ENCODE measurements around the gene COX5A.
"Not testable (repeated sequence)": the region's sequence is repeated elsewhere in the genome, so short reads cannot be mapped to it uniquely, and the experiment has no call there.

COX5A gene

GRCh38 chr15:74955796-74956647 is 18.1 kb upstream of the COX5A start:
- peak overlapping the region; percentile 58 for H3K4me3 ChIP-seq (ENCODE audit: low read depth, low read length)

DNA sequence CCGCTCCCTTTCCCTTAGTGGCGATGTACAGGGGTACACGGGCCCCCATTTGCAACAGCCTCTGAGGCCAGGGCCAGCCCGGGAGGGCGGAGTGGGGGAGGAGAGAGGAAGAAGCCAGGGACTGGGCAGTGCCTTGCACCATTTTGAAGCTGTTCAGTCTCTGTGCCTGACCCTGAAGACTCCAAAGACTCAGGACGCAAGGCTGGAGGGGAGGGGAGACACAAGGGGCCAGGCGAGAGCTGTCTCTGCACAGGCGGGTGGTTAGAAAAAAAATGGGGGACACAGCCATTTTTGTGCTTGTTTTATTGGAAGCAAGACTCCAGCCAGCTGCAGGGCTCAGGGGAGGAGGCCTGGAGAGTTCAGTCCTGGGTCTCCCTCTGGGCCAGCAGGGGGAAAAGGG is 17.1 kb upstream of the COX5A start:
- no peak overlapping the region for H3K4me3 ChIP-seq (ENCODE audit: low read depth, low read length)

- H3K4me3 ChIP-seq (ENCODE audit: low read depth, low read length) = no peak overlapping the region
These were observed 16.6 kb upstream of the COX5A start for GRCh38 chr15:74954515-74954914.

DNA sequence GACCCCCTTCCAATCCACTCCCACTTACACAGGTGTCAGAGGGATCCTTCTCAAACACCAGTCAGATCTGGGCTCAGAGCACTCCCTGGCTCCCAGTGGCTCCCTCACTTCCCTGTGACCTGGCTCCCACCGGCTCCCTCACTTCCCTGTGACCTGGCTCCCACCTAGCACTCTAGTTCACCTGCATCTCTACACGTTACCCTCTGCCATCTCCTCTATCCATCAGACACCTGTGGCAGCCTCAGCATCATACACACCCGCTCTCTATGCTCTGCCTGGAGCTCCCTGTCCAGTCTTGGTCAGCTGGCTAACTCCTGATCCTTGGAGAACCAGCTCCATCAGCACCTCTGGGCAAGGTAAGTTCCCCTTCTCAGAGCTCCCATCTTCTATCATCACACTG is 13.1 kb upstream of the COX5A start:
- no peak overlapping the region for H3K4me3 ChIP-seq (ENCODE audit: low read depth, low read length)

DNA sequence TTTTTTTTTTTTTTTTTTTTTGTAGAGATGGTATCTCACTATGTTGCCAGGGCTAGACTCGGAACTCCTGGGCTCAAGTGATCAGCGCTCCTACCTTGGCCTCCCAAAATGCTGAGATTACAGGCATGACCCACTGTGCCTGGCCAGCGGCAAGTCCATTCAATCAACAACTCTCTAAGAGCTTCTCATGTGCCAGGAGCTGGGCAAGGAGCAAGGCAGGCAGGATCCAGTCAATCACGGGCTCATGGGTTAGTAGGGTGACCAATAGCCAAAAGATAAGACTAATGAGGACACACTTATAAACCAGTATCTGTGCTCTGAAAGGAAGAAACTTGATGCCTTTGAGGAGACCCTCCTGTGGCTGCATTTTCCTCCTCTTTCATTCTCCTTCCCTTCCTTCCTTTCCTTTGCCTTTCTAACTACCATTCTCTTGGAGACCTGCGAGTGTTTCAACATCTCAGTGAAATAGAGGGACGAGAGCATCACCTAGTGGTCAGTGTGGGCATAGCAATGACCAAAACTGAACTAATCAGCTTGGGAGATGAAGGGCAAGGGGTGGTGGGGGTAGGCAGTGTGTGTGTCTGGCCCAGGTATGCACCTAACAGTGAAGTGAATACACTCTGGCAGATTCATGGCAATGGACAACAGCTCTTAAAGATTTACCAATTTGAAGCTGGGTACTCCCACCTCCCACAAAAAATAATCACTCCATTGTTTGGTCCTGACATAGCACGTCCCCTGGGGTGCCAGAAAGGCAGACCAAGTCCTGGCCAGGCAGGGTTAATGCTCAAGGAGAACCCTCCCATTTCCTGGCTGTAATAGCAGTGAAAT is 12.4 kb upstream of the COX5A start:
- no peak overlapping the region for H3K4me3 ChIP-seq (ENCODE audit: low read depth, low read length)

GRCh38 chr15:74937272-74937589 is 642 bp downstream of the COX5A start:
- peak overlapping the region; percentile 76 for H3K4me3 ChIP-seq (ENCODE audit: low read depth, low read length)

DNA sequence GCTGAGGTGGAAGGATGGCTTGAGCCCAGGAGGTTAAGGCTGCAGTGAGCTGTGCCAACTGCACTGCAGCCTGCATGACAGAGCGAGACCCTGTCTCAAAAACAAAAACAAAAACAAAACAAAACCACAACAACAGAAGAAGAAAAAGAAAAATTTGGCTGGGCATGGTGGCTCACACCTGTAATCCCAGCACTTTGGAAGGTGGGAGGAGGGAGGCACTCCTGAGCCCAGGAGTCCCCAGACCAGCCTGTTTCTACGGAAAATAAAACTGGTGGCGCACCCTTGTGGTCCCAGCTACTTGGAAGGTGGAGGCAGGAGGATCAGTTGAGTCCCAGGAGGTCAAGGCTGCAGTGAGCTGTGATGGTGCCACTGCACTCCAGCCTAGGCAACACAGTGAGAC is 2.7 kb downstream of the COX5A start:
- not testable (repeated sequence) for H3K4me3 ChIP-seq (ENCODE audit: low read depth, low read length)

DNA sequence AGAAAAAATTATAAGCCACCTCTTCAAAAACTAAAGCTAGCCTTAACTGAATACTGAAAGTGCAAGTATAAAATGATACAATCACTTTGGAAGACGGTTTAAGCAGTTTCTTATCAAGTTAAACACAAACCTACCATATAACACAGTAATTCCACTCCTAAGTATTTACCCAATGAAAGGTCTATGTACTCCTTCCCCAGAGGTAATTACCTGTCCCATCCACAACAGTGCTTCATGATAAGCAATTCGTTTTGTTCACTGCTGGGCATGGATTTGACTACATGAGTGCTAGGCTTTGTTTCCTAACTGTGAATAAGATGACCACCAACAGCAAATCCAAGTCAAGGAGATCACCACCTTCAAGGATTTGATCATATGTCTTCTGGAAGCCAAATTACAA is 4.3 kb downstream of the COX5A start:
- H3K4me3 ChIP-seq (ENCODE audit: low read depth, low read length) = no peak overlapping the region

GRCh38 chr15:74928771-74929198 is 9.1 kb downstream of the COX5A start:
- no peak overlapping the region for H3K4me3 ChIP-seq (ENCODE audit: low read depth, low read length)

GRCh38 chr15:74924525-74924924 is 13.3 kb downstream of the COX5A start:
- H3K4me3 ChIP-seq (ENCODE audit: low read depth, low read length) = no peak overlapping the region

- H3K4me3 ChIP-seq (ENCODE audit: low read depth, low read length) = no peak overlapping the region
These were observed 17.4 kb downstream of the COX5A start for GRCh38 chr15:74920456-74920855.

- H3K4me3 ChIP-seq (ENCODE audit: low read depth, low read length) = no peak overlapping the region
These were observed 20.2 kb downstream of the COX5A start for GRCh38 chr15:74917676-74918075.

DNA sequence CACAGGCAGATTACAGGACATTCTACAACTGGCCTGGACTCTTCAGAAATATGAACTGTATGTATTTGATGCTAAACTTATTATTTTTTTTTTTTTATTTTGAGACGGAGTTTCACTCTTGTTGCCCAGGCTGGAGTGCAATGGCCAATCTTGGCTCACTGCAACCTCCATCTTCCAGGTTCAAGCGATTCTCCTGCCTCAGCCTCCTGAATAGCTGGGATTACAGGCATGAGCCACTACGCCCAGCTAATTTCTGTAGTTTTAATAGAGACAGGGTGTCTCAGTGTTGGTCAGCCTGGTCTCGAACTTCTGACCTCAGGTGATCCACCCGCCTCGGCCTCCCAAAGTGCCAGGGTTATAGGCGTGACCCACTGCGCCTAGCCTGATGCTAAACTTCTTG is 24.1 kb downstream of the COX5A start:
- not testable (repeated sequence) for H3K4me3 ChIP-seq (ENCODE audit: low read depth, low read length)

GRCh38 chr15:74913041-74913440 is 24.8 kb downstream of the COX5A start:
- H3K4me3 ChIP-seq (ENCODE audit: low read depth, low read length) = no peak overlapping the region

DNA sequence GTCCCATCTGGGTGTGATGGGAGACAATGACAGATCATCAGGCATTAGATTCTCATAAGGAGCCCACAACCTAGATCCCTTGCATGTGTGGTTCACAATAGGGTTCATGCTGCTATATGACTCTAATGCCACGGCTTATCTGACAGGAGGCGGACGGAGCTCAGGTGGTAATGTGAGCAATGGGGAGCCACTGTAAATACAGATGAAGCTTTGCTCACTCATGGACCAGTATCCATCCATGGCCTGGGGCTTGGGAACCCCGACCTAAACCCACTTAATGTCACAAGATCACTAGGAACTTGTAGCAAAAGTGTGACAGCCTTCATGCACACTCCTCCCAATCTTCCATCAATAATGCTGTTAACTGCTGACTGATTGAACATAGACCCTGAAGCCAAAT is 29.2 kb downstream of the COX5A start:
- H3K4me3 ChIP-seq (ENCODE audit: low read depth, low read length) = no peak overlapping the region

GRCh38 chr15:74907163-74907870 is 30.6 kb downstream of the COX5A start:
- H3K4me3 ChIP-seq (ENCODE audit: low read depth, low read length) = peak overlapping the region; percentile 80

- H3K4me3 ChIP-seq (ENCODE audit: low read depth, low read length) = peak within 1 kb of the TSS; percentile 80
These were observed 31.3 kb downstream of the COX5A start, which contains the start of gene FAM219B for GRCh38 chr15:74906450-74907162. Gene FAM219B (minus strand): TSS chr15:74906851. CDS start chr15:74906800, 51 bp downstream.

- H3K4me3 ChIP-seq (ENCODE audit: low read depth, low read length) = peak overlapping the region; percentile 80
These were observed 31.8 kb downstream of the COX5A start for GRCh38 chr15:74906067-74906449.

DNA sequence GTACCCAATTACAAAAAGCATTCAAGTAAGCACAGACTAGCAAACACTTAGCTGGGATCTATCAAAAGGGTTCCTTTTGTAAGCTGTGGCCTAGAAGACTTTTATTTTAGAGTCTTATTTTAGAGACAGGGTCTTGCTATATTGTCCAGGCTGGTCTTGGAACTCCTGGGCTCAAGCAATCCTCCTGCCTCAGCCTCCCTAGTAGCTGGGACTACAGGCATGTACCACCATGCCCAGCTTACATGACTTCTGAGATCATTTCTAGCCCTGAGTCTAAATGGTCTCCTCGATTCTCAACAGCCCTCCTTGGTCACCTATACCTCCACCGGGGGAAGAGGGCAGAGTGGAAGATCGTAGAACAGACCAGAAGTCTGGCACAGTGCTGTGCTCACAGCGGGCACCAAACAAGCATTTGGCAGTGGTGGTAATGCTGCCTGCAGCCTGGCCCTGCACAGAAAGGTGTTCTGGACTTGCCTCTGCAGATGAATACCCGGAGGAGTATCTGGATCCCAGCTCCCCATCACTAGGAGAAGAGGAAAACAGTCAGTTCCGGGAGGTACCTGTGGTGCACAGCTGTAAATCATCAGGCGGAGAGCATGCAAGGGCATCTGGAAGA is 33.6 kb downstream of the COX5A start:
- H3K4me3 ChIP-seq (ENCODE audit: low read depth, low read length) = no peak overlapping the region

DNA sequence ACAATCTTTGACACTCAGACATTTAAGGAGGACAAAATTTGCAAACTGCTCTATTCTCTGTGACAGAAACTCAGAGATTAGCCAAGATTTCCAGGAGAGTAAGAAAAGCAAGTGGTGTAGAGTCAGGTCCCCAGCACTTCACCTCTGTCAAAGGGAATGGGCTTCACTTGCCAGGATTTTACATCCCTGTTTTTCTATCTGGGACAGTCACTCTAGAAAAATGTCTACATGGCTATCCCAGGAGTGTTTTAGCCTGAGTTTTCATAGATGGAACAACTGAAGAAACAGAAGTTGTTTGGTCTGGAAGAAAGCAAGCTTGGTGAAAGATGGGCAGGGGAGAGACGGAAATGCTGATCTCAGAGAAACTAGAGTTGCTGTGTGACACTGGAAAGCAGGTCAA is 34.2 kb downstream of the COX5A start:
- no peak overlapping the region for H3K4me3 ChIP-seq (ENCODE audit: low read depth, low read length)

All from iPS-11a (cell line).